ENCODE measurements around the gene THSD8. TPM values are rescaled to one million over a fixed set of nuclear protein-coding genes. Genes with fewer than 3 reads are reported as not detected.

The THSD8 gene
- total and polyA plus RNA-seq, 4 donors: 0.22 to 0.35 (median 0.33) TPM; not detected in 1

DNA sequence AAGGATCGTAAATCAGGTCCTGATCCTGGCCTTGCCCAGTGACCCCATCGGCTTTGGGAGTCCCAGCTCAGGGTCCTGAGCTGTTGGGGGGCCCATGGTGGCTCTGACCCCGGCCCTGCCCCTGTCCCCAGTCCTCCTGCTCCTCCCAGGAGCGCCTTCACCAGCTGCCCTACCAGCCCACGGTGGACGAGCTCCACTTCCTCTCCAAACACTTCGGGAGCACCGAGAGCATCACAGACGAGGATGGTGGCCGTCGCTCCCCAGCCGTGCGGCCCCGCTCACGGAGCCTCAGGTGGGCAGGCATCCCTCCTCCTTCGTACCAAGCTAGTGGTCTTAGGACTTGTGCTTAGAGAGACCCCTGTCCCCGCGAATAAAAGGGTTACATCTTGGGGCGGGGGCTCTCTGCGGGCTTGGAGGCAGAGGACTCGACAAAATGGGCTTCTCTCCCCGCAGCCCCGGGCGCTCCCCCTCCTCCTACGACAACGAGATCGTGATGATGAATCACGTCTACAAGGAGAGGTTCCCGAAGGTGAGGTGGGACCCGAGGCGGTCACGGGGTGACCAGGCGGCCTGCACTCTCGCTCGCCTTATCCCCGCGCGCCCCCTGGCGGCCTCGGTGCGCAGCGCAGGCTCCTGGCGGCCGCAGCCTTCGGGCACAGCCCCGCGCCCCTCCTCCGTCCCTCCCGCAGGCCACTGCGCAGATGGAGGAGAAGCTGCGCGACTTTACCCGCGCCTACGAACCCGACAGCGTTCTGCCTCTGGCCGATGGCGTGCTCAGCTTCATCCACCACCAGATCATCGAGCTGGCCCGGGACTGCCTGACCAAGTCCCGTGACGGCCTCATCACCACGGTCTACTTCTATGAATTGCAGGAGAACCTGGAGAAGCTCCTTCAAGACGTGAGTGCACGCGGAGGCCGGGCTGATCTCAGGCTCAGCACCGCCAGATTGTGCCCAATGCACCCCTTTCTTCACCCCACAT is 45.6 kb downstream of the THSD8 start:
- Histone ChIP-seq H3K27ac (ENCODE audit: low read depth in 1 of 2, low read length in 2 of 2) (no peak overlapping the region), H3K9me3 (ENCODE audit: control insufficient read depth in 4 of 4, low read length in 3 of 4) (no peaks in the 10 kb centered on the region), H3K36me3 (ENCODE audit: control insufficient read depth in 4 of 4, insufficient read depth in 3 of 4, low read depth in 1 of 4, low read length in 3 of 4) (no peaks in the 10 kb centered on the region), H3K4me3 (ENCODE audit: low read depth in 1 of 3, low read length in 3 of 3) (no peak overlapping the region), H3K27me3 (ENCODE audit: control insufficient read depth in 4 of 4, insufficient read depth in 4 of 4, low read length in 3 of 4) (peaks cover 0 to 8% (median 1%) of the 10 kb centered on the region in 4 donors), H3K9ac (ENCODE audit: low read depth in 1 of 2, low read length in 2 of 2) (no peak overlapping the region), H3K4me1 (ENCODE audit: control insufficient read depth in 4 of 4, insufficient read depth in 4 of 4, low read length in 3 of 4) (peaks cover 0 to 8% (median 3%) of the 10 kb centered on the region in 4 donors)
- TF ChIP-seq, protein P1, sequence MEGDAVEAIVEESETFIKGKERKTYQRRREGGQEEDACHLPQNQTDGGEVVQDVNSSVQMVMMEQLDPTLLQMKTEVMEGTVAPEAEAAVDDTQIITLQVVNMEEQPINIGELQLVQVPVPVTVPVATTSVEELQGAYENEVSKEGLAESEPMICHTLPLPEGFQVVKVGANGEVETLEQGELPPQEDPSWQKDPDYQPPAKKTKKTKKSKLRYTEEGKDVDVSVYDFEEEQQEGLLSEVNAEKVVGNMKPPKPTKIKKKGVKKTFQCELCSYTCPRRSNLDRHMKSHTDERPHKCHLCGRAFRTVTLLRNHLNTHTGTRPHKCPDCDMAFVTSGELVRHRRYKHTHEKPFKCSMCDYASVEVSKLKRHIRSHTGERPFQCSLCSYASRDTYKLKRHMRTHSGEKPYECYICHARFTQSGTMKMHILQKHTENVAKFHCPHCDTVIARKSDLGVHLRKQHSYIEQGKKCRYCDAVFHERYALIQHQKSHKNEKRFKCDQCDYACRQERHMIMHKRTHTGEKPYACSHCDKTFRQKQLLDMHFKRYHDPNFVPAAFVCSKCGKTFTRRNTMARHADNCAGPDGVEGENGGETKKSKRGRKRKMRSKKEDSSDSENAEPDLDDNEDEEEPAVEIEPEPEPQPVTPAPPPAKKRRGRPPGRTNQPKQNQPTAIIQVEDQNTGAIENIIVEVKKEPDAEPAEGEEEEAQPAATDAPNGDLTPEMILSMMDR (IDR thresholded peaks at IDR 0.05; ENCODE audit: low read depth, low read length, missing input control): peak; percentile 96
- TF ChIP-seq FOXA2 (IDR thresholded peaks at IDR 0.05) (no peak), RXRA (IDR thresholded peaks at IDR 0.05) (no peak), RAD21 (IDR thresholded peaks at IDR 0.05) (peak; percentile 85 to 93), JUND (IDR thresholded peaks at IDR 0.05) (no peak), HNF4G (IDR thresholded peaks at IDR 0.05) (no peak)
- TF ChIP-seq, protein P2, sequence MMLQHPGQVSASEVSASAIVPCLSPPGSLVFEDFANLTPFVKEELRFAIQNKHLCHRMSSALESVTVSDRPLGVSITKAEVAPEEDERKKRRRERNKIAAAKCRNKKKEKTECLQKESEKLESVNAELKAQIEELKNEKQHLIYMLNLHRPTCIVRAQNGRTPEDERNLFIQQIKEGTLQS (IDR thresholded peaks at IDR 0.05): no peak
- TF ChIP-seq, protein P3, sequence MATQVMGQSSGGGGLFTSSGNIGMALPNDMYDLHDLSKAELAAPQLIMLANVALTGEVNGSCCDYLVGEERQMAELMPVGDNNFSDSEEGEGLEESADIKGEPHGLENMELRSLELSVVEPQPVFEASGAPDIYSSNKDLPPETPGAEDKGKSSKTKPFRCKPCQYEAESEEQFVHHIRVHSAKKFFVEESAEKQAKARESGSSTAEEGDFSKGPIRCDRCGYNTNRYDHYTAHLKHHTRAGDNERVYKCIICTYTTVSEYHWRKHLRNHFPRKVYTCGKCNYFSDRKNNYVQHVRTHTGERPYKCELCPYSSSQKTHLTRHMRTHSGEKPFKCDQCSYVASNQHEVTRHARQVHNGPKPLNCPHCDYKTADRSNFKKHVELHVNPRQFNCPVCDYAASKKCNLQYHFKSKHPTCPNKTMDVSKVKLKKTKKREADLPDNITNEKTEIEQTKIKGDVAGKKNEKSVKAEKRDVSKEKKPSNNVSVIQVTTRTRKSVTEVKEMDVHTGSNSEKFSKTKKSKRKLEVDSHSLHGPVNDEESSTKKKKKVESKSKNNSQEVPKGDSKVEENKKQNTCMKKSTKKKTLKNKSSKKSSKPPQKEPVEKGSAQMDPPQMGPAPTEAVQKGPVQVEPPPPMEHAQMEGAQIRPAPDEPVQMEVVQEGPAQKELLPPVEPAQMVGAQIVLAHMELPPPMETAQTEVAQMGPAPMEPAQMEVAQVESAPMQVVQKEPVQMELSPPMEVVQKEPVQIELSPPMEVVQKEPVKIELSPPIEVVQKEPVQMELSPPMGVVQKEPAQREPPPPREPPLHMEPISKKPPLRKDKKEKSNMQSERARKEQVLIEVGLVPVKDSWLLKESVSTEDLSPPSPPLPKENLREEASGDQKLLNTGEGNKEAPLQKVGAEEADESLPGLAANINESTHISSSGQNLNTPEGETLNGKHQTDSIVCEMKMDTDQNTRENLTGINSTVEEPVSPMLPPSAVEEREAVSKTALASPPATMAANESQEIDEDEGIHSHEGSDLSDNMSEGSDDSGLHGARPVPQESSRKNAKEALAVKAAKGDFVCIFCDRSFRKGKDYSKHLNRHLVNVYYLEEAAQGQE (IDR thresholded peaks at IDR 0.05): no peak
- TF ChIP-seq, protein P4, sequence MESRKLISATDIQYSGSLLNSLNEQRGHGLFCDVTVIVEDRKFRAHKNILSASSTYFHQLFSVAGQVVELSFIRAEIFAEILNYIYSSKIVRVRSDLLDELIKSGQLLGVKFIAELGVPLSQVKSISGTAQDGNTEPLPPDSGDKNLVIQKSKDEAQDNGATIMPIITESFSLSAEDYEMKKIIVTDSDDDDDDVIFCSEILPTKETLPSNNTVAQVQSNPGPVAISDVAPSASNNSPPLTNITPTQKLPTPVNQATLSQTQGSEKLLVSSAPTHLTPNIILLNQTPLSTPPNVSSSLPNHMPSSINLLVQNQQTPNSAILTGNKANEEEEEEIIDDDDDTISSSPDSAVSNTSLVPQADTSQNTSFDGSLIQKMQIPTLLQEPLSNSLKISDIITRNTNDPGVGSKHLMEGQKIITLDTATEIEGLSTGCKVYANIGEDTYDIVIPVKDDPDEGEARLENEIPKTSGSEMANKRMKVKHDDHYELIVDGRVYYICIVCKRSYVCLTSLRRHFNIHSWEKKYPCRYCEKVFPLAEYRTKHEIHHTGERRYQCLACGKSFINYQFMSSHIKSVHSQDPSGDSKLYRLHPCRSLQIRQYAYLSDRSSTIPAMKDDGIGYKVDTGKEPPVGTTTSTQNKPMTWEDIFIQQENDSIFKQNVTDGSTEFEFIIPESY (IDR thresholded peaks at IDR 0.05): no peak
- 13% methylated on average over 69 of the region's 69 CpGs for WGBS
- DNase-seq (ENCODE audit: low spot score): peak; percentile 93

Small RNA genes lying within 50 kb of the gene (small RNA-seq; reads per million reads assigned to genes)
- gene MIR5684: not detected
- not detected for gene MIR6794

Other genes starting within 250 kb of the THSD8 start
- 1 to 10 TPM; 3.5 to 6.1 TPM for gene ZNF490, start 191.3 kb upstream of the THSD8 start, total RNA-seq
- gene ZNF490, start 191.3 kb upstream of the THSD8 start, polyA plus RNA-seq: 1 to 10 TPM in 1 of 2 donors, under 1 TPM in 1; 0.93 to 1.0 TPM
- 10 to 100 TPM in 1 of 2 donors, 1 to 10 TPM in 1; 9.2 to 10.3 TPM for gene ZNF791, start 191.1 kb upstream of the THSD8 start, total RNA-seq
- gene ZNF791, start 191.1 kb upstream of the THSD8 start, polyA plus RNA-seq: 1 to 10 TPM; 3.1 to 4.8 TPM
- 10 to 100 TPM; 41.3 to 42.9 TPM for gene MAN2B1, start 135.3 kb upstream of the THSD8 start, total RNA-seq
- 10 to 100 TPM; 23.5 to 28.9 TPM for gene MAN2B1, start 135.3 kb upstream of the THSD8 start, polyA plus RNA-seq
- gene WDR83, start 135.3 kb upstream of the THSD8 start, total RNA-seq: 1 to 10 TPM; 4.0 to 5.1 TPM
- 1 to 10 TPM; 3.9 to 4.4 TPM for gene WDR83, start 135.3 kb upstream of the THSD8 start, polyA plus RNA-seq
- gene DHPS, start 120.2 kb upstream of the THSD8 start, total RNA-seq: 10 to 100 TPM; 29.1 to 53.9 TPM
- 10 to 100 TPM; 34.8 to 50.3 TPM for gene DHPS, start 120.2 kb upstream of the THSD8 start, polyA plus RNA-seq
- not detected for gene GNG14, start 114.1 kb upstream of the THSD8 start, total RNA-seq
- not detected for gene GNG14, start 114.1 kb upstream of the THSD8 start, polyA plus RNA-seq
- gene FBXW9, start 105.4 kb upstream of the THSD8 start, total RNA-seq: 1 to 10 TPM; 2.3 to 2.5 TPM
- gene FBXW9, start 105.4 kb upstream of the THSD8 start, polyA plus RNA-seq: 1 to 10 TPM; 3.4 to 4.0 TPM
- gene TNPO2, start 78.1 kb upstream of the THSD8 start, total RNA-seq: 10 to 100 TPM; 19.6 to 22.2 TPM
- 10 to 100 TPM in 1 of 2 donors, 1 to 10 TPM in 1; 6.3 to 12.1 TPM for gene TNPO2, start 78.1 kb upstream of the THSD8 start, polyA plus RNA-seq
- gene TRIR, start 67.4 kb upstream of the THSD8 start, total RNA-seq: 10 to 100 TPM; 69.3 to 84.3 TPM
- 100 to 1,000 TPM; 106 to 169 TPM for gene TRIR, start 67.4 kb upstream of the THSD8 start, polyA plus RNA-seq
- 10 to 100 TPM; 23.4 to 31.0 TPM for gene GET3, start 64.6 kb upstream of the THSD8 start, total RNA-seq
- gene GET3, start 64.6 kb upstream of the THSD8 start, polyA plus RNA-seq: 10 to 100 TPM; 22.8 to 44.1 TPM
- not detected for gene BEST2, start 50.3 kb upstream of the THSD8 start, total RNA-seq
- not detected for gene BEST2, start 50.3 kb upstream of the THSD8 start, polyA plus RNA-seq
- 10 to 100 TPM; 11.3 to 36.4 TPM for gene HOOK2, start 26.5 kb upstream of the THSD8 start, total RNA-seq
- 10 to 100 TPM; 12.9 to 17.0 TPM for gene HOOK2, start 26.5 kb upstream of the THSD8 start, polyA plus RNA-seq
- 10 to 100 TPM; 68.6 to 79.2 TPM for gene JUNB, start 10.6 kb upstream of the THSD8 start, total RNA-seq
- gene JUNB, start 10.6 kb upstream of the THSD8 start, polyA plus RNA-seq: 10 to 100 TPM; 32.7 to 44.6 TPM
- 1,000 to 10,000 TPM in 1 of 2 donors, 100 to 1,000 TPM in 1; 222 to 1,737 TPM for gene PRDX2, start 269 bp upstream of the THSD8 start, total RNA-seq
- 100 to 1,000 TPM; 265 to 301 TPM for gene PRDX2, start 269 bp upstream of the THSD8 start, polyA plus RNA-seq
- gene RNASEH2A, start 4.5 kb downstream of the THSD8 start, total RNA-seq: 10 to 100 TPM in 1 of 2 donors, 1 to 10 TPM in 1; 1.8 to 17.5 TPM
- gene RNASEH2A, start 4.5 kb downstream of the THSD8 start, polyA plus RNA-seq: 1 to 10 TPM; 2.3 to 4.6 TPM
- not detected for gene RTBDN, start 32.5 kb downstream of the THSD8 start, total RNA-seq
- gene RTBDN, start 32.5 kb downstream of the THSD8 start, polyA plus RNA-seq: not detected
- under 1 TPM; 0.08 to 0.19 TPM for gene MAST1, start 36.4 kb downstream of the THSD8 start, total RNA-seq
- gene MAST1, start 36.4 kb downstream of the THSD8 start, polyA plus RNA-seq: under 1 TPM; 0.26 to 0.54 TPM
- 10 to 100 TPM; 11.9 to 13.7 TPM for gene DNASE2, start 79.4 kb downstream of the THSD8 start, total RNA-seq
- gene DNASE2, start 79.4 kb downstream of the THSD8 start, polyA plus RNA-seq: 10 to 100 TPM; 11.3 to 18.4 TPM
- 100 to 1,000 TPM in 1 of 2 donors, not detected in 1; 234 TPM for gene KLF1, start 85.1 kb downstream of the THSD8 start, total RNA-seq
- gene KLF1, start 85.1 kb downstream of the THSD8 start, polyA plus RNA-seq: not detected
- 100 to 1,000 TPM in 1 of 2 donors, 10 to 100 TPM in 1; 65.8 to 118 TPM for gene GCDH, start 89.1 kb downstream of the THSD8 start, total RNA-seq
- 10 to 100 TPM; 68.6 to 87.7 TPM for gene GCDH, start 89.1 kb downstream of the THSD8 start, polyA plus RNA-seq
- gene SYCE2, start 117.2 kb downstream of the THSD8 start, total RNA-seq: under 1 TPM in 1 of 2 donors, not detected in 1; 0.42 TPM
- gene SYCE2, start 117.2 kb downstream of the THSD8 start, polyA plus RNA-seq: under 1 TPM; 0.07 to 0.43 TPM
- gene FARSA, start 131.6 kb downstream of the THSD8 start, total RNA-seq: 10 to 100 TPM; 29.8 to 34.0 TPM
- gene FARSA, start 131.6 kb downstream of the THSD8 start, polyA plus RNA-seq: 10 to 100 TPM; 34.7 to 50.1 TPM
- gene CALR, start 136.5 kb downstream of the THSD8 start, total RNA-seq: 1,000 to 10,000 TPM in 1 of 2 donors, 100 to 1,000 TPM in 1; 618 to 1,316 TPM
- 1,000 to 10,000 TPM in 1 of 2 donors, 100 to 1,000 TPM in 1; 913 to 1,228 TPM for gene CALR, start 136.5 kb downstream of the THSD8 start, polyA plus RNA-seq
- 100 to 1,000 TPM in 1 of 2 donors, 10 to 100 TPM in 1; 42.9 to 112 TPM for gene RAD23A, start 143.8 kb downstream of the THSD8 start, total RNA-seq
- gene RAD23A, start 143.8 kb downstream of the THSD8 start, polyA plus RNA-seq: 10 to 100 TPM; 45.0 to 88.6 TPM
- 10 to 100 TPM in 1 of 2 donors, 1 to 10 TPM in 1; 8.4 to 22.1 TPM for gene GADD45GIP1, start 155.2 kb downstream of the THSD8 start, total RNA-seq
- gene GADD45GIP1, start 155.2 kb downstream of the THSD8 start, polyA plus RNA-seq: 10 to 100 TPM; 23.6 to 54.2 TPM
- under 1 TPM in 1 of 2 donors, not detected in 1; 0.23 TPM for gene DAND5, start 167.5 kb downstream of the THSD8 start, total RNA-seq
- not detected for gene DAND5, start 167.5 kb downstream of the THSD8 start, polyA plus RNA-seq
- 10 to 100 TPM; 10.3 to 18.4 TPM for gene NFIX, start 193.4 kb downstream of the THSD8 start, total RNA-seq
- gene NFIX, start 193.4 kb downstream of the THSD8 start, polyA plus RNA-seq: 10 to 100 TPM in 1 of 2 donors, 1 to 10 TPM in 1; 3.3 to 14.8 TPM

Data from liver (tissue), 10 donors.